ENCODE results near the gene PET100. TPM values are rescaled to one million over a fixed set of nuclear protein-coding genes. Genes with fewer than 3 reads are reported as not detected.

The PET100 gene
- total and polyA plus RNA-seq, 7 donors: 49.6 to 112 (median 93.1) TPM

DNA sequence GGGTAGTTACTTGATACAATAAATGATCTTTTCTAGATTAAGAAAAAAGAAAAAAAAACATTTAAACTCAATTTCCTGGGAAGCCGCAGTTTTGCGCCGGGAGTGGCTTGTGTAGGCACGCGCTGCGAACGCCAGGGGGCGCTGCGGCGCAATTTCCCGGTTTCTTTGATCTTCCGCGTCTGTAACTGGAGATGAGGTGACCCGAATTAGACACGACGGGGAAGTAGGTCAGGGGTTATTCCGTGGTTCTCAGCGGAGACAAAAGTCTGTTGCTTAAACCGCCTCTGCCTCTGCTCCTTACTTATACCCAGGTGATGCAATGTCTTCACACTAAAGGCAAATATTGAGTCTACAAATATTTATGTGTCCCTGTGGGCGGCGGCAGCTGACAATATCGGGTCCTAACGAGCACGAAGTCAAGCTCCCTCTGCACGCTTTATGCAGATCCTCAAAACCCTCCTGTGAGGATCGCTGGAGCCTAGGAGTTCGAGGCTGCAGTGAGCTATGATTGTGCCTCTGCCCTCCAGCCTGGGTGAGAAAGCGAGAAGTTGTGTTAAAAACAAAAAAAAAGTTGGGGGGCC lies 22.6 kb downstream of the PET100 start:
- 3 to 6% (median 4%) methylated on average over 28 of the region's 28 CpGs for WGBS, 3 donors
- Histone ChIP-seq H3K9me3 (no peaks in the 10 kb centered on the region), H3K27ac (peak overlapping the region; percentile 79), H3K36me3 (ENCODE audit: insufficient read depth in 1 of 2, low read depth in 1 of 2) (no peaks in the 10 kb centered on the region), H3K4me1 (peaks cover 4% of the 10 kb centered on the region), H3K4me3 (peak overlapping the region; percentile 38), H3K27me3 (ENCODE audit: insufficient read depth in 3 of 3, low read length in 2 of 3) (no peaks in the 10 kb centered on the region)
- peak; percentile 99 for TF ChIP-seq CTCF (IDR thresholded peaks at IDR 0.05)
- ATAC-seq (peak; percentile 98 to 100 (median 100)), DNase-seq (peak; percentile 83 to 90)
- intact Hi-C loops (cut with DNase I): loop anchor here in 1 of 2 donors (1.0 kb wide), 1 partner anchor 28 kb away; the partner anchor contains the start of gene TRAPPC5

DNA sequence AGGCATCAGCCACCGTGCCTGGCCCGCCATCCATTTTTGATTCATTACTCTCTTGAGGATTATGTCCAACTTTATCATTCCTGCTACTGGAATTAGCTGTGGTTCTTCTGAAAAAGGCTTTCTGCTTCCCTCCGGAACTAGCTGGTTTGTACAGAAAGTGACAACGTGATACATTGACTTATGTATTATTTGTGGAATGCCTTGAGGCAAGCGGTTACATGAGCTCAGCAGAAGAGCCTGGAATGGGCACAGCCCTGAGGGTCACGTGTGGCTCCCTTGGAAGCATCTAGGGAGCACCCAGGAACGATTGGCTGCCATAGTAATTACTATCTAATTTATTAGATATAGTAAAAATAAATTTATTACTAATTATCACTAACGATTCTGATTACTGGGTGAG lies 24.8 kb downstream of the PET100 start:
- H3K27ac ChIP-seq: no peak overlapping the region
- H3K27me3 ChIP-seq (ENCODE audit: insufficient read depth in 3 of 3, low read length in 2 of 3): no peaks in the 10 kb centered on the region
- no peak for DNase-seq
- peaks cover 4% of the 10 kb centered on the region for H3K4me1 ChIP-seq
- WGBS, 3 donors: 42 to 46% (median 42%) methylated on average over 8 of the region's 8 CpGs
- ATAC-seq: no peak
- no peak for TF ChIP-seq CTCF (IDR thresholded peaks at IDR 0.05)
- no peaks in the 10 kb centered on the region for H3K9me3 ChIP-seq
- no peak overlapping the region for H3K4me3 ChIP-seq
- intact Hi-C loops (cut with DNase I): no loop called here
- H3K36me3 ChIP-seq (ENCODE audit: insufficient read depth in 1 of 2, low read depth in 1 of 2): no peaks in the 10 kb centered on the region

DNA sequence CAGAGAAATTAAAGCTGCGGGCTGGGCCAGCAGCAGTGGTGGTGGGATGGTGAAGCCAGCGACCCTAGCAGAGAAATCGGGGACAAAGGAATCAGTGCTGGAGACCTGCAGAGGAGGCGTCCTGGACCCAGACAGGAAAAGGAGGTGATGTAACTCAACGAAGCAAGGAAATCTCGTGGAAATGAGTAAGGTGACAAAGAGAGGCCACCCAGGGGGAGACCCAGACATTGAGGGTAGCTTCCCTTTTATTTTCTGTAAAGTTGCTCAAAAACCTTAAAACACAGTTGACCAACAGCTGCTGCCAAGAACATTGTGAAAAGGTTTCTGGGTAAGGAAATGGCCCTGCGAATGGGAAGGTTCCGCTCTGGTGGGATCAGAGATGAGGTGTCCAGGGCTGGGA lies 26.0 kb downstream of the PET100 start:
- ATAC-seq (no peak), DNase-seq (no peak)
- TF ChIP-seq CTCF (IDR thresholded peaks at IDR 0.05): no peak
- no peak overlapping the region for H3K4me3 ChIP-seq
- H3K9me3 ChIP-seq: no peaks in the 10 kb centered on the region
- H3K27ac ChIP-seq: no peak overlapping the region
- H3K27me3 ChIP-seq (ENCODE audit: insufficient read depth in 3 of 3, low read length in 2 of 3): no peaks in the 10 kb centered on the region
- no peaks in the 10 kb centered on the region for H3K36me3 ChIP-seq (ENCODE audit: insufficient read depth in 1 of 2, low read depth in 1 of 2)
- H3K4me1 ChIP-seq: peaks cover 4% of the 10 kb centered on the region
- 68 to 70% (median 70%) methylated on average over 8 of the region's 8 CpGs for WGBS, 3 donors
- intact Hi-C loops (cut with DNase I): no loop called here

DNA sequence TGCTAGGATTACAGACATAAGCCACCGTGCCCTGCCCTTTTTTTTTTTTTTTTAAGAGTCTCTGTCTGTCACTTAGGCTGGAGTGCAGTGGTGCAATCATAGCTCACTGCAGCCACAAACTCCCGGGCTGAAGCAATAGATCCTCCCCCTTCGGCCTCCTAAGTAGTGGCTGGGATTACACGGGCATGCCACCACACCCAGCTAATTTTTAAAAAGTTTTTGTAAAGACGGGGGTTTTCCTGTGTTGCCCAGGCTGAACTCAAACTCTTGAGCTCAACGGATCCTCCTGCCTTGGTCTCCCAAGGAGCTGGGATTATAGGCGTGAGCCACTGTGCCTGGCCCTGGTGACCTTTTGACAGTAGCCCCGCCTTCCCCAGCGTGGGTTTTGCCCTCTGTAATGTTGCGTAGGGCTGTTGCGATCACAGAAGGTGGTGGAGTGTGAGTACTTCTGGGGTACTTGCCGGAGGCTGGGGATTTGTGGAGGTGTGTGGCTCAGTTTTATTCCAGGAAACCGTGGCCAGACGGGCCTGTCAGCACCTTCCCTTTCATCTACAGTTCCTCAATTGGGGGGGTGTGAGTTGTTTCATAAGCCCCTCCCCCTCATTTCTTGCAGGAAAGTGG lies 27.6 kb downstream of the PET100 start:
- no peak for TF ChIP-seq CTCF (IDR thresholded peaks at IDR 0.05)
- ATAC-seq: no peak
- Histone ChIP-seq H3K9me3 (no peaks in the 10 kb centered on the region), H3K4me1 (peaks cover 3% of the 10 kb centered on the region), H3K4me3 (no peak overlapping the region), H3K27me3 (ENCODE audit: insufficient read depth in 3 of 3, low read length in 2 of 3) (no peaks in the 10 kb centered on the region), H3K36me3 (ENCODE audit: insufficient read depth in 1 of 2, low read depth in 1 of 2) (no peaks in the 10 kb centered on the region), H3K27ac (no peak overlapping the region)
- intact Hi-C loops (cut with DNase I): no loop called here
- DNase-seq: peak in 1 of 2 donors; percentile 19
- WGBS, 3 donors: 30 to 43% (median 36%) methylated on average over 14 of the region's 14 CpGs
